ENCODE results near the gene GPR45.

Gene GPR45

GRCh38 chr2:105254531-105255210 is 13.1 kb downstream of the GPR45 start:
- DNase-seq = no peak

- no peak for DNase-seq
Observed at GRCh38 chr2:105255979-105256378, 14.4 kb downstream of the GPR45 start.

GRCh38 chr2:105256431-105257047 is 15.0 kb downstream of the GPR45 start:
- DNase-seq = no peak

GRCh38 chr2:105257981-105258380 is 16.4 kb downstream of the GPR45 start:
- no peak for DNase-seq

- DNase-seq = no peak
Observed at GRCh38 chr2:105258835-105259350, 17.4 kb downstream of the GPR45 start.

GRCh38 chr2:105261061-105261460 is 19.5 kb downstream of the GPR45 start:
- no peak for DNase-seq

- no peak for DNase-seq
Observed at GRCh38 chr2:105262651-105263091, 21.1 kb downstream of the GPR45 start.

- no peak for DNase-seq
Observed at GRCh38 chr2:105269426-105269825, 27.9 kb downstream of the GPR45 start.

- no peak for DNase-seq
Observed at GRCh38 chr2:105271393-105272045, 30.0 kb downstream of the GPR45 start.

GRCh38 chr2:105272176-105272575 is 30.6 kb downstream of the GPR45 start:
- DNase-seq = no peak

GRCh38 chr2:105274046-105274445 is 32.5 kb downstream of the GPR45 start:
- DNase-seq = no peak

- no peak for DNase-seq
Observed at GRCh38 chr2:105278654-105279053, 37.1 kb downstream of the GPR45 start.

GRCh38 chr2:105279126-105279525 is 37.6 kb downstream of the GPR45 start:
- DNase-seq = no peak

GRCh38 chr2:105280281-105280680 is 38.7 kb downstream of the GPR45 start:
- no peak for DNase-seq

- DNase-seq = no peak
Observed at GRCh38 chr2:105283532-105283931, 42.0 kb downstream of the GPR45 start.

- DNase-seq = peak; percentile 21
Observed at GRCh38 chr2:105287692-105288091, 46.1 kb downstream of the GPR45 start.

GRCh38 chr2:105288133-105288532 is 46.6 kb downstream of the GPR45 start:
- DNase-seq = no peak

GRCh38 chr2:105290981-105291660 is 49.6 kb downstream of the GPR45 start:
- no peak for DNase-seq

GRCh38 chr2:105291981-105292380 is 50.4 kb downstream of the GPR45 start:
- no peak for DNase-seq

All from CD4-positive, alpha-beta T cell treated with Interleukin-17A for 1 hour (primary cell).